ENCODE measurements around the gene RDH11. TPM values are rescaled to one million over a fixed set of nuclear protein-coding genes. Genes with fewer than 3 reads are reported as not detected.

The RDH11 gene
- polyA plus RNA-seq, 1 donor (not counting 4 experiments of a cell fraction or from before 2014, with no cell fraction given), result 202 TPM

DNA sequence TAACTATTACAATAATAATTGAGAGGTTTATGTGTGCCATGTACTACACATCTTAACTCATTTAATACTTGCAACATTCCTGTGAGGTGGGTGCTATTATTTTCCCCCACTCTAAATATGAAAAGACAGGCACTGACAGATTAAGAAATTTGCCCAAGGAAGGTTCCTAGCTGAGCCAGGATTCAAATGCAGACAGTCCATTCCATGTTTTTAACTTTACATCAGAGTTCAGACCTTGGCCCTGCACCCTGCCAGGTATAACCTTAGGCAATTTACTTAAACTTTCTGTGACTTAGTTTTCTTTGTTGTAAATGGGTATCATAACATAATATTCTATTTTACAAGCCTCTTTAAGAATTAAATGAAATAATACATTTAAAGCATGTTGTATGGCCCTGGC is 32.7 kb upstream of the RDH11 start:
- Histone ChIP-seq H3K4me2 (ENCODE audit: control insufficient read depth, extremely low read depth, insufficient read depth, low read depth, low read length) (no peak overlapping the region), H3K36me3 (ENCODE audit: control insufficient read depth in 2 of 2, extremely low read depth in 1 of 2, insufficient read depth in 2 of 2, low read length in 2 of 2) (no peaks in the 10 kb centered on the region), H3K9ac (ENCODE audit: control insufficient read depth, extremely low read depth, insufficient read depth, low read length) (no peak overlapping the region), H3K9me1 (ENCODE audit: control insufficient read depth, extremely low read depth, insufficient read depth, low read length) (no peaks in the 10 kb centered on the region), H2AFZ (ENCODE audit: control insufficient read depth, low read length) (no peak overlapping the region), H4K20me1 (ENCODE audit: control insufficient read depth, extremely low read depth, insufficient read depth, low read length) (no peaks in the 10 kb centered on the region), H3K27me3 (ENCODE audit: control insufficient read depth, extremely low read depth, insufficient read depth, low read length) (no peaks in the 10 kb centered on the region), H3K4me3 (ENCODE audit: control insufficient read depth in 2 of 3, extremely low read depth in 1 of 3, insufficient read depth in 2 of 3, low read depth in 1 of 3, low read length in 3 of 3) (no peak overlapping the region), H3K79me2 (ENCODE audit: control insufficient read depth, insufficient read depth, low read length) (no peaks in the 10 kb centered on the region), H3K9me3 (ENCODE audit: control insufficient read depth, low read depth, low read length) (no peaks in the 10 kb centered on the region), H3K4me1 (ENCODE audit: control insufficient read depth, extremely low read depth, insufficient read depth, low read length) (peaks cover 11% of the 10 kb centered on the region), H3K27ac (ENCODE audit: control insufficient read depth, insufficient read depth, low read length) (no peak overlapping the region)
- TF ChIP-seq EZH2 (IDR thresholded peaks at IDR 0.05; ENCODE audit: low read length), result no peak
- TF ChIP-seq, protein P1, sequence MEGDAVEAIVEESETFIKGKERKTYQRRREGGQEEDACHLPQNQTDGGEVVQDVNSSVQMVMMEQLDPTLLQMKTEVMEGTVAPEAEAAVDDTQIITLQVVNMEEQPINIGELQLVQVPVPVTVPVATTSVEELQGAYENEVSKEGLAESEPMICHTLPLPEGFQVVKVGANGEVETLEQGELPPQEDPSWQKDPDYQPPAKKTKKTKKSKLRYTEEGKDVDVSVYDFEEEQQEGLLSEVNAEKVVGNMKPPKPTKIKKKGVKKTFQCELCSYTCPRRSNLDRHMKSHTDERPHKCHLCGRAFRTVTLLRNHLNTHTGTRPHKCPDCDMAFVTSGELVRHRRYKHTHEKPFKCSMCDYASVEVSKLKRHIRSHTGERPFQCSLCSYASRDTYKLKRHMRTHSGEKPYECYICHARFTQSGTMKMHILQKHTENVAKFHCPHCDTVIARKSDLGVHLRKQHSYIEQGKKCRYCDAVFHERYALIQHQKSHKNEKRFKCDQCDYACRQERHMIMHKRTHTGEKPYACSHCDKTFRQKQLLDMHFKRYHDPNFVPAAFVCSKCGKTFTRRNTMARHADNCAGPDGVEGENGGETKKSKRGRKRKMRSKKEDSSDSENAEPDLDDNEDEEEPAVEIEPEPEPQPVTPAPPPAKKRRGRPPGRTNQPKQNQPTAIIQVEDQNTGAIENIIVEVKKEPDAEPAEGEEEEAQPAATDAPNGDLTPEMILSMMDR (optimal IDR thresholded peaks at IDR 0.05 in 1 of 3, IDR thresholded peaks at IDR 0.05 in 1 of 3, conservative IDR thresholded peaks at IDR 0.05 in 1 of 3; ENCODE audit: extremely low read depth in 1 of 3, insufficient read depth in 2 of 3, low read length in 3 of 3), result no peak
- no peak for FAIRE-seq
- dilution Hi-C loops (cut with MboI; ENCODE audit: extremely low pct_ligation_motif_present, low sequenced_read_pairs), result no loop called here
- no peak for DNase-seq (ENCODE audit: low read depth, low spot score)

DNA sequence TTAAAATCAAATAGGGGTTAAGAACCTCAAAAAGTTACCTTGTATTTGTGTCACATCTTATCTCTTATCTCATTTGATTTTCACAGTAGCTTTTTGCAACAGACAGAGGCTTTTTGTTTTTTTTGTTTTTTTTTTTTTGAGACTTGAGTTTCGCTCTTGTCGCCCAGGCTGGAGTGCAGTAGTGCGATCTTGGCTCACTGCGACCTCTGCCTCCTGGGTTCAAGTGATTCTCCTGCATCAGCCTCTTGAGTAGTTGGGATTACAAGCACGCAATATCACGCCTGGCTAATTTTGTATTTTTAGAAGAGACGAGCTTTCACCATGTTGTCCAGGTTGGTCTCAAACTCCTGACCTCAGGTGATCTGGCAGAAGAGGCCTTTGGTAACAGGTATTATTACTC is 31.8 kb upstream of the RDH11 start:
- Histone ChIP-seq H3K9ac (ENCODE audit: control insufficient read depth, extremely low read depth, insufficient read depth, low read length) (no peak overlapping the region), H3K36me3 (ENCODE audit: control insufficient read depth in 2 of 2, extremely low read depth in 1 of 2, insufficient read depth in 2 of 2, low read length in 2 of 2) (no peaks in the 10 kb centered on the region), H4K20me1 (ENCODE audit: control insufficient read depth, extremely low read depth, insufficient read depth, low read length) (no peaks in the 10 kb centered on the region), H3K4me3 (ENCODE audit: control insufficient read depth in 2 of 3, extremely low read depth in 1 of 3, insufficient read depth in 2 of 3, low read depth in 1 of 3, low read length in 3 of 3) (no peak overlapping the region), H3K4me1 (ENCODE audit: control insufficient read depth, extremely low read depth, insufficient read depth, low read length) (peaks cover 11% of the 10 kb centered on the region), H3K4me2 (ENCODE audit: control insufficient read depth, extremely low read depth, insufficient read depth, low read depth, low read length) (no peak overlapping the region), H3K27me3 (ENCODE audit: control insufficient read depth, extremely low read depth, insufficient read depth, low read length) (peaks cover 8% of the 10 kb centered on the region), H3K79me2 (ENCODE audit: control insufficient read depth, insufficient read depth, low read length) (no peaks in the 10 kb centered on the region), H2AFZ (ENCODE audit: control insufficient read depth, low read length) (no peak overlapping the region), H3K27ac (ENCODE audit: control insufficient read depth, insufficient read depth, low read length) (no peak overlapping the region), H3K9me1 (ENCODE audit: control insufficient read depth, extremely low read depth, insufficient read depth, low read length) (no peaks in the 10 kb centered on the region), H3K9me3 (ENCODE audit: control insufficient read depth, low read depth, low read length) (no peaks in the 10 kb centered on the region)
- TF ChIP-seq, protein P1 (optimal IDR thresholded peaks at IDR 0.05 in 1 of 3, IDR thresholded peaks at IDR 0.05 in 1 of 3, conservative IDR thresholded peaks at IDR 0.05 in 1 of 3; ENCODE audit: extremely low read depth in 1 of 3, insufficient read depth in 2 of 3, low read length in 3 of 3), result no peak
- no peak for TF ChIP-seq EZH2 (IDR thresholded peaks at IDR 0.05; ENCODE audit: low read length)
- dilution Hi-C loops (cut with MboI; ENCODE audit: extremely low pct_ligation_motif_present, low sequenced_read_pairs), result no loop called here
- DNase-seq (ENCODE audit: low read depth, low spot score) (no peak), FAIRE-seq (no peak)
